K562 (cell line): Measurements from ENCODE around the gene XPR1. TPM values are rescaled to one million over a fixed set of nuclear protein-coding genes. Genes with fewer than 3 reads are reported as not detected.
A peak's percentile ranks its signal among the peaks of the same experiment; 100 is the strongest.

ENCODE experiments used
- ATAC-seq: fragments of 200-7000 bp; cut with Tn5 transposase; 3 replicates; pipeline ENCODE4 v1.9.1; 2020; ENCODE audit warnings: moderate library complexity
- BruUV-seq: library from RNA; stranded (reverse); fragments of 400-500 nt; replicated peaks from 2 replicates; lab custom pipeline; 2021; lab: Mats Ljungman, UMichigan
- CTCF ChIA-PET: fragments of 300-600 bp; formaldehyde crosslinking; extraction: SDS; loops from one replicate; lab custom pipeline; 2021; ENCODE audit warnings: low intra/inter-chr PET ratio; lab: Yijun Ruan, JAX
- POLR2A ChIA-PET: fragments of 300-600, 350-650 bp; sonication (Branson Sonifier 250); formaldehyde crosslinking; extraction: SDS; loops from one replicate; lab custom pipeline; 2021; ENCODE audit warnings: antibody characterized with exemption, inconsistent platforms; lab: Yijun Ruan, JAX
- DNase-seq, 4 experiments: peaks; one replicate each; pipeline versions ENCODE4 v3.0.0 to v3.0.0-alpha.2; 2011 to 2018; ENCODE audit warnings: low spot score in 3 of 4, mixed read lengths in 3 of 4; ENCODE audit errors: extremely low read depth in 1 of 4
- FAIRE-seq: peaks from 2 replicates; lab custom pipeline; 2011; peaks lifted over from hg19 to GRCh38; lab: Jason Lieb, UNC
- H2AFZ ChIP-seq: 2 replicates; pipeline ENCODE4 v1.6.0; 2011; ENCODE audit warnings: low read depth, low read length, control low read depth, inconsistent platforms
- H3K27ac ChIP-seq: fragments of 200-600 bp; 3 replicates; pipeline ENCODE4 v1.8.0; 2011; ENCODE audit warnings: low read depth, mild to moderate bottlenecking, control low read depth, inconsistent platforms, low read length, moderate library complexity, mixed read lengths; ENCODE audit errors: extremely low read depth
- H3K27me3 ChIP-seq, 2 experiments: fragments of 300-600 bp in 1 of 2; 2 replicates in 1 of 2; 3 replicates in 1 of 2; pipeline versions ENCODE4 v1.6.0 to v1.8.0; 2011; ENCODE audit warnings: inconsistent platforms in 2 of 2, low read length in 2 of 2, mild to moderate bottlenecking in 1 of 2, mixed read lengths in 1 of 2, moderate library complexity in 1 of 2; ENCODE audit not compliant: control insufficient read depth in 2 of 2, insufficient read depth in 2 of 2
- H3K36me3 ChIP-seq: fragments of 300-600 bp; 3 replicates; pipeline ENCODE4 v1.8.0; 2011; ENCODE audit warnings: mild to moderate bottlenecking, low read length, inconsistent platforms; ENCODE audit not compliant: control insufficient read depth, insufficient read depth
- H3K4me1 ChIP-seq, 2 experiments: fragments of 200-600 bp in 1 of 2; replicated peaks in 1 of 2; 2 replicates in 1 of 2; 3 replicates in 1 of 2; pipeline versions ENCODE4 v1.5.1 to v1.8.0; 2011; ENCODE audit warnings: inconsistent platforms in 2 of 2, low read length in 2 of 2, mild to moderate bottlenecking in 1 of 2, mixed read lengths in 1 of 2, moderate library complexity in 1 of 2; ENCODE audit not compliant: control insufficient read depth in 2 of 2, insufficient read depth in 2 of 2
- H3K4me2 ChIP-seq: 2 replicates; pipeline ENCODE4 v1.6.1; 2011; ENCODE audit warnings: low read length, control low read depth, inconsistent platforms, mixed read lengths; ENCODE audit not compliant: insufficient read depth
- H3K4me3 ChIP-seq: fragments of 200-600 bp; sonication (generic), shearing (Covaris generic); 2 replicates; pipeline ENCODE4 v1.5.1; 2016; ENCODE audit warnings: control low read depth, inconsistent platforms
- H3K79me2 ChIP-seq: fragments of 200-600 bp; 3 replicates; pipeline ENCODE4 v1.8.0; 2011; ENCODE audit warnings: low read length, inconsistent platforms; ENCODE audit not compliant: control insufficient read depth, insufficient read depth
- H3K9ac ChIP-seq, 2 experiments: 2 replicates each; pipeline versions ENCODE4 v1.6.0 to v1.6.1; 2011; ENCODE audit warnings: low read depth in 2 of 2, low read length in 2 of 2, control low read depth in 1 of 2, inconsistent platforms in 1 of 2, mild to moderate bottlenecking in 1 of 2, mixed read lengths in 1 of 2; ENCODE audit not compliant: insufficient read depth in 1 of 2
- H3K9me1 ChIP-seq: one replicate; pipeline ENCODE4 v1.6.0; 2011; ENCODE audit warnings: inconsistent platforms, mild to moderate bottlenecking, low read length, moderate library complexity; ENCODE audit not compliant: control insufficient read depth, insufficient read depth
- H3K9me3 ChIP-seq: replicated peaks from 2 replicates; pipeline ENCODE4 v1.5.1; 2011; ENCODE audit warnings: low read depth, low read length, inconsistent platforms; ENCODE audit not compliant: control insufficient read depth, insufficient read depth
- H4K20me1 ChIP-seq: replicated peaks from 2 replicates; pipeline ENCODE4 v1.6.1; 2011; ENCODE audit warnings: low read length, inconsistent platforms, mixed read lengths; ENCODE audit not compliant: control insufficient read depth, insufficient read depth
- CTCF ChIP-seq, 3 experiments: IDR thresholded peaks in 2 of 3; conservative IDR thresholded peaks in 1 of 3; 2 replicates each; pipeline ENCODE4 v1.5.1; 2011 to 2012; ENCODE audit warnings: low read length in 3 of 3, mild to moderate bottlenecking in 3 of 3, control low read depth in 2 of 3, improper control_type of control experiment in 1 of 3, inconsistent platforms in 1 of 3, low read depth in 1 of 3, mixed read lengths in 1 of 3, moderate library complexity in 1 of 3; ENCODE audit not compliant: insufficient read depth in 2 of 3
- MYBL2 ChIP-seq, 2 experiments: fragments of 450-650 bp in 1 of 2; sonication (generic) in 1 of 2; formaldehyde crosslinking in 1 of 2; IDR thresholded peaks; 2 replicates each; pipeline versions ENCODE4 v1.6.1 to v1.8.1; 2017 to 2022; ENCODE audit warnings: borderline replicate concordance in 1 of 2, inconsistent platforms in 1 of 2, low read depth in 1 of 2, mild to moderate bottlenecking in 1 of 2, missing genetic modification reagents in 1 of 2, moderate library complexity in 1 of 2
- SPI1 ChIP-seq: IDR thresholded peaks from 2 replicates; pipeline ENCODE4 v1.6.1; 2011; ENCODE audit warnings: low read depth, low read length, control low read depth, borderline replicate concordance
- ZNF146 ChIP-seq: IDR thresholded peaks from one replicate; pipeline ENCODE4 v1.6.1; 2018; ENCODE audit warnings: missing compliant biosample characterization; ENCODE audit not compliant: unreplicated experiment
- ZNF232 ChIP-seq: sonication (generic); formaldehyde crosslinking; IDR thresholded peaks from 2 replicates; pipeline ENCODE4 v1.8.0; 2022; ENCODE audit warnings: mild to moderate bottlenecking, missing genetic modification reagents
- in situ Hi-C: fragments of 300-500 bp; cut with MboI; formaldehyde crosslinking; loops from 4 replicates; pipeline ENCODE4 v1.15.0; 2018; ENCODE audit warnings: inconsistent platforms, mixed read lengths
- intact Hi-C: fragments of 100-400 bp; cut with micrococcal nuclease; formaldehyde crosslinking; loops from 2 replicates; pipeline ENCODE4 v1.14.2; 2022
- polyA plus RNA-seq, 8 experiments: library from polyadenylated mRNA; depleted of rRNA in 4 of 8; stranded (reverse) in 5 of 8; unstranded in 3 of 8; fragments of >200 nt; fragmentation: Nextera tagmentation in 2 of 8; fragmentation: Illumina TruSeq in 1 of 8; extraction: Ambion mirVana in 2 of 8; extraction: Trizol in 1 of 8; gene quantifications; 2 replicates each; pipeline versions ENCODE4 v1.2.1 to v1.2.3, GENCODE V29; 2011 to 2014; ENCODE audit warnings: inconsistent platforms in 1 of 8, missing spikeins in 1 of 8
- total RNA-seq, 7 experiments: library from RNA; depleted of rRNA in 6 of 7; stranded (reverse); fragments of >200 nt in 6 of 7; fragmentation: Illumina TruSeq in 2 of 7; extraction: Trizol in 2 of 7; gene quantifications; 2 replicates each; pipeline versions ENCODE4 v1.2.1 to v1.2.3, GENCODE V29; 2011 to 2021; ENCODE audit warnings: low replicate concordance in 1 of 7
- TF ChIP-seq, protein P1 (sequence below): fragments of 250-450 bp; sonication (Bioruptor Pico); IDR thresholded peaks from 2 replicates; pipeline ENCODE4 v1.8.0; 2021; ENCODE audit warnings: moderate library complexity, mild to moderate bottlenecking, inconsistent platforms
- TF ChIP-seq, protein P2 (sequence below), 2 experiments: IDR thresholded peaks; 2 replicates each; pipeline ENCODE4 v1.6.1; 2012; ENCODE audit warnings: improper control_type of control experiment in 2 of 2, low read depth in 2 of 2, low read length in 2 of 2, borderline replicate concordance in 1 of 2

XPR1 gene
- total and polyA plus RNA-seq, 9 of the 15 experiments (the other 6 are each of a cell fraction or from before 2014, with no cell fraction given), result 3.0 to 66.2 (median 38.6) TPM

GRCh38 chr1:180672105-180672504 is 40.3 kb downstream of the XPR1 start (continued):
- TF ChIP-seq, protein P1, sequence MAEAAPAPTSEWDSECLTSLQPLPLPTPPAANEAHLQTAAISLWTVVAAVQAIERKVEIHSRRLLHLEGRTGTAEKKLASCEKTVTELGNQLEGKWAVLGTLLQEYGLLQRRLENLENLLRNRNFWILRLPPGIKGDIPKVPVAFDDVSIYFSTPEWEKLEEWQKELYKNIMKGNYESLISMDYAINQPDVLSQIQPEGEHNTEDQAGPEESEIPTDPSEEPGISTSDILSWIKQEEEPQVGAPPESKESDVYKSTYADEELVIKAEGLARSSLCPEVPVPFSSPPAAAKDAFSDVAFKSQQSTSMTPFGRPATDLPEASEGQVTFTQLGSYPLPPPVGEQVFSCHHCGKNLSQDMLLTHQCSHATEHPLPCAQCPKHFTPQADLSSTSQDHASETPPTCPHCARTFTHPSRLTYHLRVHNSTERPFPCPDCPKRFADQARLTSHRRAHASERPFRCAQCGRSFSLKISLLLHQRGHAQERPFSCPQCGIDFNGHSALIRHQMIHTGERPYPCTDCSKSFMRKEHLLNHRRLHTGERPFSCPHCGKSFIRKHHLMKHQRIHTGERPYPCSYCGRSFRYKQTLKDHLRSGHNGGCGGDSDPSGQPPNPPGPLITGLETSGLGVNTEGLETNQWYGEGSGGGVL (CRISPR knock-in tag), result no peak

GRCh38 chr1:180672505-180672904 is 40.7 kb downstream of the XPR1 start:
- H3K9ac ChIP-seq, result no peak overlapping the region
- in situ Hi-C loops, result no loop called here
- no peak overlapping the region for H2AFZ ChIP-seq
- H4K20me1 ChIP-seq, result no peaks in the 10 kb centered on the region
- H3K9me3 ChIP-seq, result no peaks in the 10 kb centered on the region
- no peak for FAIRE-seq
- CTCF ChIA-PET, result no interaction called here
- ATAC-seq, result no peak
- POLR2A ChIA-PET, result no interaction called here
- no peak overlapping the region for H3K4me3 ChIP-seq
- peaks cover 77% of the 10 kb centered on the region for H3K79me2 ChIP-seq
- no peak for DNase-seq
- H3K36me3 ChIP-seq, result no peaks in the 10 kb centered on the region
- no peaks in the 10 kb centered on the region for H3K9me1 ChIP-seq
- no peak overlapping the region for H3K27ac ChIP-seq
- BruUV-seq, result no TSS peak
- no peak overlapping the region for H3K4me2 ChIP-seq
- intact Hi-C loops, result no loop called here
- H3K27me3 ChIP-seq, result no peaks in the 10 kb centered on the region
- TF ChIP-seq ZNF146 (CRISPR knock-in tag) (no peak), CTCF (IDR thresholded peaks at IDR 0.05 in 2 of 3, conservative IDR thresholded peaks at IDR 0.05 in 1 of 3; ENCODE audit: insufficient read depth in 2 of 3, low read depth in 1 of 3, low read length in 3 of 3) (no peak), ZNF232 (CRISPR knock-in tag) (no peak), SPI1 (peak; percentile 87), MYBL2 (IDR thresholded peaks at IDR 0.05; ENCODE audit: low read depth) (no peak), MYBL2 (CRISPR knock-in tag; IDR thresholded peaks at IDR 0.05; ENCODE audit: borderline replicate concordance) (no peak)
- TF ChIP-seq, protein P2, sequence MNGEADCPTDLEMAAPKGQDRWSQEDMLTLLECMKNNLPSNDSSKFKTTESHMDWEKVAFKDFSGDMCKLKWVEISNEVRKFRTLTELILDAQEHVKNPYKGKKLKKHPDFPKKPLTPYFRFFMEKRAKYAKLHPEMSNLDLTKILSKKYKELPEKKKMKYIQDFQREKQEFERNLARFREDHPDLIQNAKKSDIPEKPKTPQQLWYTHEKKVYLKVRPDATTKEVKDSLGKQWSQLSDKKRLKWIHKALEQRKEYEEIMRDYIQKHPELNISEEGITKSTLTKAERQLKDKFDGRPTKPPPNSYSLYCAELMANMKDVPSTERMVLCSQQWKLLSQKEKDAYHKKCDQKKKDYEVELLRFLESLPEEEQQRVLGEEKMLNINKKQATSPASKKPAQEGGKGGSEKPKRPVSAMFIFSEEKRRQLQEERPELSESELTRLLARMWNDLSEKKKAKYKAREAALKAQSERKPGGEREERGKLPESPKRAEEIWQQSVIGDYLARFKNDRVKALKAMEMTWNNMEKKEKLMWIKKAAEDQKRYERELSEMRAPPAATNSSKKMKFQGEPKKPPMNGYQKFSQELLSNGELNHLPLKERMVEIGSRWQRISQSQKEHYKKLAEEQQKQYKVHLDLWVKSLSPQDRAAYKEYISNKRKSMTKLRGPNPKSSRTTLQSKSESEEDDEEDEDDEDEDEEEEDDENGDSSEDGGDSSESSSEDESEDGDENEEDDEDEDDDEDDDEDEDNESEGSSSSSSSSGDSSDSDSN (IDR thresholded peaks at IDR 0.05; ENCODE audit: borderline replicate concordance in 1 of 2, low read depth in 2 of 2, low read length in 2 of 2), result no peak
- TF ChIP-seq, all 486 proteins: peak for 1
- no peaks in the 10 kb centered on the region for H3K4me1 ChIP-seq
